HepG2 (cell line): ENCODE results near the gene TXNIP. TPM values are rescaled to one million over a fixed set of nuclear protein-coding genes. Genes with fewer than 3 reads are reported as not detected.

Source experiments
- BCL3 ChIP-seq: sonication (generic); formaldehyde crosslinking; IDR thresholded peaks from 2 replicates; pipeline ENCODE4 v1.5.1; 2020; ENCODE audit warnings: mild to moderate bottlenecking, missing genetic modification reagents, moderate library complexity
- CCDC6 ChIP-seq: sonication (generic); formaldehyde crosslinking; IDR thresholded peaks from 2 replicates; pipeline ENCODE4 v1.8.1; 2022; ENCODE audit warnings: mild to moderate bottlenecking, missing genetic modification reagents, moderate library complexity
- DDIT3 ChIP-seq: sonication (generic); formaldehyde crosslinking; IDR thresholded peaks from 2 replicates; pipeline ENCODE4 v1.4.0; 2020; ENCODE audit warnings: mild to moderate bottlenecking, missing genetic modification reagents
- ETV6 ChIP-seq: sonication (generic); formaldehyde crosslinking; conservative IDR thresholded peaks from 2 replicates; pipeline ENCODE4 v1.4.0; 2020; ENCODE audit warnings: missing genetic modification reagents
- HOXA9 ChIP-seq: sonication (generic); formaldehyde crosslinking; IDR thresholded peaks from 2 replicates; pipeline ENCODE4 v1.8.1; 2022; ENCODE audit warnings: missing genetic modification reagents, mild to moderate bottlenecking, moderate library complexity, borderline replicate concordance
- JDP2 ChIP-seq: sonication (generic); formaldehyde crosslinking; IDR thresholded peaks from 2 replicates; pipeline ENCODE4 v1.8.1; 2022; ENCODE audit warnings: missing genetic modification reagents, borderline replicate concordance
- KLF6 ChIP-seq: IDR thresholded peaks from 2 replicates; pipeline ENCODE4 v1.8.0; 2016; ENCODE audit warnings: missing biosample characterization, missing genetic modification reagents
- MEIS2 ChIP-seq: sonication (generic); formaldehyde crosslinking; IDR thresholded peaks from 2 replicates; pipeline ENCODE4 v1.9.0; 2021; ENCODE audit warnings: mild to moderate bottlenecking, missing genetic modification reagents
- MTERF4 ChIP-seq: sonication (generic); formaldehyde crosslinking; IDR thresholded peaks from 2 replicates; pipeline ENCODE4 v1.8.0; 2023; ENCODE audit warnings: mild to moderate bottlenecking, missing genetic modification reagents
- PRDM15 ChIP-seq: sonication (generic); formaldehyde crosslinking; IDR thresholded peaks from 2 replicates; pipeline ENCODE4 v1.4.0; 2020; ENCODE audit warnings: missing genetic modification reagents
- RBM22 ChIP-seq: fragments of 200-400 bp; formaldehyde crosslinking; optimal IDR thresholded peaks from 2 replicates; pipeline ENCODE3; 2017; ENCODE audit warnings: mild to moderate bottlenecking, low read length, moderate library complexity
- SIX1 ChIP-seq: sonication (generic); formaldehyde crosslinking; IDR thresholded peaks from 2 replicates; pipeline ENCODE4 v1.4.0; 2020; ENCODE audit warnings: missing genetic modification reagents, borderline replicate concordance
- TARDBP ChIP-seq: sonication (generic); formaldehyde crosslinking; IDR thresholded peaks from 2 replicates; pipeline ENCODE4 v1.8.0; 2022; ENCODE audit warnings: mild to moderate bottlenecking, missing genetic modification reagents
- ZMAT3 ChIP-seq: sonication (generic); formaldehyde crosslinking; conservative IDR thresholded peaks from 2 replicates; pipeline ENCODE4 v1.7.0; 2021; ENCODE audit warnings: missing genetic modification reagents
- ZNF124 ChIP-seq: sonication (generic); formaldehyde crosslinking; IDR thresholded peaks from 2 replicates; pipeline ENCODE4 v1.4.0; 2020; ENCODE audit warnings: missing genetic modification reagents
- ZNF205 ChIP-seq: IDR thresholded peaks from 2 replicates; pipeline ENCODE4 v1.6.1; 2018; ENCODE audit warnings: missing biosample characterization, missing genetic modification reagents
- ZNF260 ChIP-seq: sonication (generic); formaldehyde crosslinking; IDR thresholded peaks from 2 replicates; pipeline ENCODE4 v1.4.0; 2020; ENCODE audit warnings: missing genetic modification reagents, low read depth, mild to moderate bottlenecking, borderline replicate concordance
- ZNF280D ChIP-seq: sonication (generic); formaldehyde crosslinking; IDR thresholded peaks from 2 replicates; pipeline ENCODE4 v1.5.1; 2020; ENCODE audit warnings: mild to moderate bottlenecking, missing genetic modification reagents
- ZNF282 ChIP-seq: fragments of 450-650 bp; IDR thresholded peaks from 2 replicates; pipeline ENCODE4 v1.6.1; 2018; ENCODE audit not compliant: partially characterized antibody
- ZNF343 ChIP-seq: sonication (generic); formaldehyde crosslinking; IDR thresholded peaks from 2 replicates; pipeline ENCODE4 v1.4.0; 2020; ENCODE audit warnings: mild to moderate bottlenecking, missing genetic modification reagents
- ZSCAN31 ChIP-seq: sonication (generic); formaldehyde crosslinking; IDR thresholded peaks from 2 replicates; pipeline ENCODE4 v1.5.0; 2020; ENCODE audit warnings: low read depth, mild to moderate bottlenecking, missing genetic modification reagents
- polyA plus RNA-seq, 8 experiments: library from polyadenylated mRNA; depleted of rRNA in 3 of 8; stranded (reverse) in 7 of 8; unstranded in 1 of 8; fragments of >200 nt; fragmentation: Illumina TruSeq in 4 of 8; extraction: Trizol in 4 of 8; gene quantifications; 2 replicates each; pipeline versions ENCODE4 v1.2.1 to v1.2.3, GENCODE V29; 2011 to 2016; ENCODE audit warnings: low read depth in 4 of 8, missing spikeins in 1 of 8, mixed read lengths in 1 of 8; ENCODE audit not compliant: insufficient read depth in 1 of 8
- total RNA-seq, 5 experiments: library from RNA; depleted of rRNA; stranded (reverse); fragments of >200 nt; fragmentation: Illumina TruSeq; extraction: Trizol; gene quantifications; 2 replicates each; pipeline ENCODE4 v1.2.3, GENCODE V29; 2016; ENCODE audit warnings: low read depth in 1 of 5

TXNIP gene
- total and polyA plus RNA-seq, 2 of the 13 experiments (the other 11 are each of a cell fraction or from before 2014, with no cell fraction given) = 24.4 to 237 TPM

GRCh38 chr1:145961109-145961424 lies 35.3 kb downstream of the TXNIP start (continued):
- TF ChIP-seq PRDM15 (no peak), JDP2 (CRISPR knock-in tag) (no peak), MTERF4 (CRISPR knock-in tag) (0 out of 2 replicates have a peak, but pooled peaks have one; percentile 23), TARDBP (CRISPR knock-in tag) (no peak), ZNF124 (CRISPR knock-in tag) (no peak), RBM22 (no peak), ZNF205 (CRISPR knock-in tag) (no peak), ZNF343 (CRISPR knock-in tag) (peak; percentile 64; the same call in 1 of the 2 replicates), CCDC6 (CRISPR knock-in tag) (no peak), ZNF260 (CRISPR knock-in tag) (no peak), ETV6 (CRISPR knock-in tag) (no peak), ZNF280D (CRISPR knock-in tag) (0 out of 2 replicates have a peak, but pooled peaks have one; percentile 1), DDIT3 (CRISPR knock-in tag) (no peak), KLF6 (CRISPR knock-in tag) (no peak), BCL3 (CRISPR knock-in tag) (no peak), ZNF282 (no peak), HOXA9 (CRISPR knock-in tag) (no peak), ZSCAN31 (peak; percentile 14; the same call in 1 of the 2 replicates), ZMAT3 (no peak), SIX1 (no peak), MEIS2 (CRISPR knock-in tag) (no peak)
